Cardiac muscle cell (in vitro differentiated cells and primary cell): ENCODE measurements around the gene WDPCP. TPM values are rescaled to one million over a fixed set of nuclear protein-coding genes. Genes with fewer than 3 reads are reported as not detected.
A peak's percentile ranks its signal among the peaks of the same experiment; 100 is the strongest.
"Not testable (repeated sequence)": the region's sequence is repeated elsewhere in the genome, so short reads cannot be mapped to it uniquely, and the experiment has no call there.

Experiments
- DNase-seq, 2 donors: peaks; one replicate each; pipeline versions ENCODE4 v3.0.0 to v3.0.0-alpha.2; 2010 to 2017; ENCODE audit warnings: low read depth in 1 of 2, low spot score in 1 of 2
- H3K27ac ChIP-seq: fragments of 200-600 bp; sonication (generic); 2 replicates; pipeline ENCODE4 v1.5.1; 2016
- H3K27me3 ChIP-seq: fragments of 200-600 bp; sonication (generic); 2 replicates; pipeline ENCODE4 v1.6.0; 2016; ENCODE audit warnings: control low read depth
- H3K36me3 ChIP-seq: fragments of 200-600 bp; sonication (generic); 2 replicates; pipeline ENCODE4 v1.5.1; 2016; ENCODE audit warnings: control low read depth
- H3K4me1 ChIP-seq: fragments of 200-600 bp; sonication (generic); 2 replicates; pipeline ENCODE4 v1.8.1; 2017; ENCODE audit warnings: low read depth, mild to moderate bottlenecking, mixed run types
- H3K4me3 ChIP-seq: fragments of 200-600 bp; sonication (generic); 2 replicates; pipeline ENCODE4 v1.5.1; 2016; ENCODE audit warnings: mild to moderate bottlenecking
- H3K9me3 ChIP-seq: fragments of 200-600 bp; sonication (generic); 2 replicates; pipeline ENCODE4 v1.5.1; 2017; ENCODE audit warnings: low read depth, mild to moderate bottlenecking, control low read depth
- polyA plus RNA-seq: library from polyadenylated mRNA; unstranded; fragments of >200 nt; fragmentation: Nextera tagmentation; extraction: Ambion mirVana; gene quantifications from 2 replicates; pipeline ENCODE4 v1.2.1, GENCODE V29; 2016
- total RNA-seq: library from RNA; depleted of rRNA; stranded (reverse); fragments of >200 nt; gene quantifications from 2 replicates; pipeline ENCODE4 v1.2.3, GENCODE V29; 2016
- TF ChIP-seq, protein P1 (sequence below): IDR thresholded peaks from 2 replicates; pipeline ENCODE4 v1.5.1; 2012; ENCODE audit warnings: low read depth, mild to moderate bottlenecking, low read length

The WDPCP gene
- total and polyA plus RNA-seq, 2 experiments from 2014 or later = 6.7 to 9.2 TPM

DNA sequence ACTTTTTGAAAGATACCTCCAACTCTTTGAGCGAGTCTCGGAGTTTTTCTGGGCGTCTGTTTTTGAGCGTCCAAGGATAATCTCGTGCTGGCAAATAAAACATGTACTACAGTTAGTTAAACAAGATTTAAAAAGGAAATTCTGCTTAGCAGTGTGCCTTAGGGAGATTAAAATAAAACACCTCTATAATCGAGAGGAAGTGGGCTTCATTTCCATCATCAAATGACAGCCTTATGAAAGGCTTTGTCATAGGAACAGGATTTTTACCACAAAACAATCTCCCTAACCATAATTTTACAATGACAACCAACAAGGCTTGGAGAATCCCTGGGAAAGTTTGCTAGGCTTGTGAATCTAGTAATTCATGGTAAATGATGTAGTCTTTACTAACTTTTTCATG, 103.4 kb downstream of the WDPCP start:
- Histone ChIP-seq H3K4me3 (no peak overlapping the region), H3K27ac (no peak overlapping the region), H3K4me1 (peaks cover 5% of the 10 kb centered on the region), H3K9me3 (no peaks in the 10 kb centered on the region), H3K27me3 (no peaks in the 10 kb centered on the region), H3K36me3 (no peaks in the 10 kb centered on the region)
- TF ChIP-seq, protein P1, sequence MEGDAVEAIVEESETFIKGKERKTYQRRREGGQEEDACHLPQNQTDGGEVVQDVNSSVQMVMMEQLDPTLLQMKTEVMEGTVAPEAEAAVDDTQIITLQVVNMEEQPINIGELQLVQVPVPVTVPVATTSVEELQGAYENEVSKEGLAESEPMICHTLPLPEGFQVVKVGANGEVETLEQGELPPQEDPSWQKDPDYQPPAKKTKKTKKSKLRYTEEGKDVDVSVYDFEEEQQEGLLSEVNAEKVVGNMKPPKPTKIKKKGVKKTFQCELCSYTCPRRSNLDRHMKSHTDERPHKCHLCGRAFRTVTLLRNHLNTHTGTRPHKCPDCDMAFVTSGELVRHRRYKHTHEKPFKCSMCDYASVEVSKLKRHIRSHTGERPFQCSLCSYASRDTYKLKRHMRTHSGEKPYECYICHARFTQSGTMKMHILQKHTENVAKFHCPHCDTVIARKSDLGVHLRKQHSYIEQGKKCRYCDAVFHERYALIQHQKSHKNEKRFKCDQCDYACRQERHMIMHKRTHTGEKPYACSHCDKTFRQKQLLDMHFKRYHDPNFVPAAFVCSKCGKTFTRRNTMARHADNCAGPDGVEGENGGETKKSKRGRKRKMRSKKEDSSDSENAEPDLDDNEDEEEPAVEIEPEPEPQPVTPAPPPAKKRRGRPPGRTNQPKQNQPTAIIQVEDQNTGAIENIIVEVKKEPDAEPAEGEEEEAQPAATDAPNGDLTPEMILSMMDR = no peak
- no peak for DNase-seq

DNA sequence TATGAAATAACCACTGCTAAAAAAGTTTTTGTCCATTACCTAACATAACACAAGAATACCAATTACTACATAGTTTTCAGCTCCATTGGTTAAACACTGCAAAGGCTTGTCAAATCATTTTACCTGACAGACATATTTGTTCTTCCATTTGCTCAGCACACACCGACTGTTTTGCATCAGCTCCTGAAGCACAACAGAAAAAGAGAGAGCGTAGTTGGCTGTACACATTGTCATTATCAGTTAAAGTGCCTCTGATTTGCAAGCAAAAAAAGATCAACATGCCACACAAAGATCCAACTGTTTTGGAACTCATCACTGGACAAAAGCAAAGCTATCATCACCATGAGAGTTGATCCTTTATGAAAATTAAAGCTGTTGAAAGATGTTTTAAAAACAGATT, 103.8 kb downstream of the WDPCP start:
- peak in 1 of 2 donors; percentile 11 for DNase-seq
- Histone ChIP-seq H3K4me3 (no peak overlapping the region), H3K4me1 (peaks cover 5% of the 10 kb centered on the region), H3K27ac (no peak overlapping the region), H3K36me3 (no peaks in the 10 kb centered on the region), H3K9me3 (no peaks in the 10 kb centered on the region), H3K27me3 (no peaks in the 10 kb centered on the region)
- TF ChIP-seq, protein P1 = no peak

DNA sequence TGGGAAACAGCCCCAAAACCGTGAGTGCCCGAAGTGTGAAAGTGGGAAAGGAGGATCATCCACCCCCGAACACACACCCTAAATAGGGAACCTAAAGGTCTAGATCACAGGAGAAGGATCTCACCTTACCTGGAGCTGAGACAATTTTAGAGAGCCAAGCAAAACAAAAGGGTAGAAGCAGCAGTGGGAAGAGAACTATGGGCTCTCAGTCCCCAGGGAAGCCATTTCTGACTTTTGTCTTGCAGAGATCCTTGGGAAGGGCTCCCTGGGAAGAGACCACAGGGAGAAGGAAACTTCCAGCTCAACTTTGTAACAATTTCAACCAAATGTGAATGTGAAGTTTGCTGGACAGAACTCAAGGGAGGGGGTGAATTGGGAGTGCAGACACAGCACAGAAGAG, 110.6 kb downstream of the WDPCP start:
- no peak overlapping the region for H3K4me3 ChIP-seq
- no peaks in the 10 kb centered on the region for H3K4me1 ChIP-seq
- DNase-seq = no peak
- H3K27ac ChIP-seq = no peak overlapping the region
- H3K36me3 ChIP-seq = no peaks in the 10 kb centered on the region
- no peaks in the 10 kb centered on the region for H3K9me3 ChIP-seq
- H3K27me3 ChIP-seq = no peaks in the 10 kb centered on the region
- TF ChIP-seq, protein P1 = no peak

DNA sequence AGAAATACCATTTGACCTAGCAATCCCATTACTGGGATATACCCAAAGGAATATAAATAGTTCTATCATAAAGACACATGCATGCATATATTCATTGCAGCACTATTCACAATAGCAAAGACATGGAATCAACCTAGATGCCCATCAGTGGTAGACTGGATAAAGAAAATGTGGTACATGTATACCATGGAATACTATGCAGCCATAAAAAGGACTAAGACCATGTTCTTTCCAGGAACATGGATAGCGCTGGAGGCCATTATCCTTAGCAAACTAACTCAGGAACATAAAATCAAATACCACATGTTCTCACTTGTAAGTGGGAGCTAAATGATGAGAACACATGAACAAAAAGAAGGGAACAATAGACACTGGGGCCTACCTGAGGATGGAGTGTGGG, 119.0 kb downstream of the WDPCP start:
- H3K4me1 ChIP-seq, H3K9me3 ChIP-seq, H3K4me3 ChIP-seq, H3K36me3 ChIP-seq, H3K27me3 ChIP-seq, H3K27ac ChIP-seq, DNase-seq: not testable (repeated sequence)

DNA sequence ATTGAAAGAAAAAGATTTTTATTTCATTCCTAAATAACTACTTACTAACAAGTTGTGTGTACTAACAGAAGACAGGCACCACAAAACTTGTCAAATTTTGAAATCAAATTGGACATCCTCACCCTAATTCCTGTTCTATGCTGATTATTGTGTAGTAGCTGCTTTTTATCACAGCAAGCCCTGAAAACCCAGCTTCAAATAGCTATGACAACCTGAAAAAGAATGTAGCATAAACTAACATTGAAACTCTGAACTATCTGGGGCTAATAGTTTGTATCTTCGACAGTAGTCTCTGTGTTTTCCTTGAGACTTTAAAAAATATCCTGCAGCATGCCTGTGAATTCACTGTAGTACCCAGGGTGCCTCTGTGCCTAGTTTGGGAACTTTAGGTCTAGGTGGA, 122.6 kb downstream of the WDPCP start:
- H3K4me1 ChIP-seq = no peaks in the 10 kb centered on the region
- H3K9me3 ChIP-seq = no peaks in the 10 kb centered on the region
- H3K27me3 ChIP-seq = no peaks in the 10 kb centered on the region
- no peaks in the 10 kb centered on the region for H3K36me3 ChIP-seq
- DNase-seq = no peak
- H3K4me3 ChIP-seq = no peak overlapping the region
- TF ChIP-seq, protein P1 = no peak
- H3K27ac ChIP-seq = no peak overlapping the region

DNA sequence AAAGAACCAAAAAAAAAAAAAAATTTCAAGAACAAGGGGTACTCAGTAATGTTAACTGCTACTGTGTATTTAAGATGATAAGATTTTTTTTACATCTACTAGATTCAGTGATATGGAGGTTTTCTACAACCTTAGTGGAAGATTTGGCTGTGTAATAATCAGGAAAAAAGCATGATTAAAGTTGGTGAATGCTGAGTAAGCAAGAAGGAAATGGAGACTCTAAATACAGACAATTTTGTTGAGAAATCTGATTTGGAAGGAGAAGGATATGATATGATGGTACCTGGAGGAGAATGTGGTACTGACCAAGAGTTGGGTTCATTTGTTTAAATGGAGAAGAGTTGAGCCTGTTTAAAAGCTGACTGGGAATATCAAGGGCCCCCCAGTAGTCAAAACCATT, 125.1 kb downstream of the WDPCP start:
- no peaks in the 10 kb centered on the region for H3K9me3 ChIP-seq
- DNase-seq = no peak
- H3K4me3 ChIP-seq = no peak overlapping the region
- H3K4me1 ChIP-seq = no peaks in the 10 kb centered on the region
- no peaks in the 10 kb centered on the region for H3K36me3 ChIP-seq
- no peak overlapping the region for H3K27ac ChIP-seq
- TF ChIP-seq, protein P1 = no peak
- H3K27me3 ChIP-seq = no peaks in the 10 kb centered on the region
